ENCODE measurements around the gene MOGAT1. TPM values are rescaled to one million over a fixed set of nuclear protein-coding genes. Genes with fewer than 3 reads are reported as not detected.

The MOGAT1 gene
- total RNA-seq, 1 experiment from 2014 or later = not detected

DNA sequence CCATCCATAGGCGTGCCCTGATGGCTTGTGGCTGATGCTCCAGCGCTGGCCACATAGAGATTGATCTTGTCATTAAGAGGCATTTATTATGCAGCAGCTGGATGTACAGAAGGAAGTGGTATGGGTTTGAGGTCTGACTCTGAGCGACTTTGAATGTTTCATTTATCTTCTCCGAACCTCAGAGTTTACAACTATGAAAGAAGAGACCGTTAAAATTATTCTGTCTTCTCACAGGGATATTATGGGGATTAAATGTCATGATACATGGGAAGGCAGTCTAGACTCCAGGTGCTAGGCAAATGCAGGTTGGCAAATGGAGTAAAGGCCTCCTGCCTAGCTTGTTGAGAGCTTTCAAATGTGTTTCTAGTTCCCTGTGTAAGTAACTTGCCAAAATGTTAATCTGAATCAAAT is 30.3 kb downstream of the MOGAT1 start:
- ATAC-seq (no peak), DNase-seq (ENCODE audit: low read depth, low spot score) (no peak)
- H3K4me1 ChIP-seq (ENCODE audit: control insufficient read depth, insufficient read depth, low read length) = no peaks in the 10 kb centered on the region
- H3K27ac ChIP-seq (ENCODE audit: low read length) = no peak overlapping the region
- H3K4me3 ChIP-seq (ENCODE audit: low read depth in 2 of 2, low read length in 2 of 2) = no peak overlapping the region
- in situ Hi-C loops (cut with HindIII; ENCODE audit: low pct_unique_long_range_greater_than_20kb, low sequenced_read_pairs) = no loop called here
- H3K27me3 ChIP-seq (ENCODE audit: control insufficient read depth, insufficient read depth, low read length) = no peaks in the 10 kb centered on the region
- no peak for TF ChIP-seq POLR2AphosphoS5 (IDR thresholded peaks at IDR 0.05; ENCODE audit: low read depth, low read length)
- TF ChIP-seq, protein P1, sequence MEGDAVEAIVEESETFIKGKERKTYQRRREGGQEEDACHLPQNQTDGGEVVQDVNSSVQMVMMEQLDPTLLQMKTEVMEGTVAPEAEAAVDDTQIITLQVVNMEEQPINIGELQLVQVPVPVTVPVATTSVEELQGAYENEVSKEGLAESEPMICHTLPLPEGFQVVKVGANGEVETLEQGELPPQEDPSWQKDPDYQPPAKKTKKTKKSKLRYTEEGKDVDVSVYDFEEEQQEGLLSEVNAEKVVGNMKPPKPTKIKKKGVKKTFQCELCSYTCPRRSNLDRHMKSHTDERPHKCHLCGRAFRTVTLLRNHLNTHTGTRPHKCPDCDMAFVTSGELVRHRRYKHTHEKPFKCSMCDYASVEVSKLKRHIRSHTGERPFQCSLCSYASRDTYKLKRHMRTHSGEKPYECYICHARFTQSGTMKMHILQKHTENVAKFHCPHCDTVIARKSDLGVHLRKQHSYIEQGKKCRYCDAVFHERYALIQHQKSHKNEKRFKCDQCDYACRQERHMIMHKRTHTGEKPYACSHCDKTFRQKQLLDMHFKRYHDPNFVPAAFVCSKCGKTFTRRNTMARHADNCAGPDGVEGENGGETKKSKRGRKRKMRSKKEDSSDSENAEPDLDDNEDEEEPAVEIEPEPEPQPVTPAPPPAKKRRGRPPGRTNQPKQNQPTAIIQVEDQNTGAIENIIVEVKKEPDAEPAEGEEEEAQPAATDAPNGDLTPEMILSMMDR (IDR thresholded peaks at IDR 0.05) = no peak
- TF ChIP-seq TCF7L2 (IDR thresholded peaks at IDR 0.05; ENCODE audit: low read depth, low read length) = no peak
- TF ChIP-seq SIN3A (IDR thresholded peaks at IDR 0.05; ENCODE audit: borderline replicate concordance, insufficient read depth, low read depth, low read length) = no peak
- TF ChIP-seq, protein P2, sequence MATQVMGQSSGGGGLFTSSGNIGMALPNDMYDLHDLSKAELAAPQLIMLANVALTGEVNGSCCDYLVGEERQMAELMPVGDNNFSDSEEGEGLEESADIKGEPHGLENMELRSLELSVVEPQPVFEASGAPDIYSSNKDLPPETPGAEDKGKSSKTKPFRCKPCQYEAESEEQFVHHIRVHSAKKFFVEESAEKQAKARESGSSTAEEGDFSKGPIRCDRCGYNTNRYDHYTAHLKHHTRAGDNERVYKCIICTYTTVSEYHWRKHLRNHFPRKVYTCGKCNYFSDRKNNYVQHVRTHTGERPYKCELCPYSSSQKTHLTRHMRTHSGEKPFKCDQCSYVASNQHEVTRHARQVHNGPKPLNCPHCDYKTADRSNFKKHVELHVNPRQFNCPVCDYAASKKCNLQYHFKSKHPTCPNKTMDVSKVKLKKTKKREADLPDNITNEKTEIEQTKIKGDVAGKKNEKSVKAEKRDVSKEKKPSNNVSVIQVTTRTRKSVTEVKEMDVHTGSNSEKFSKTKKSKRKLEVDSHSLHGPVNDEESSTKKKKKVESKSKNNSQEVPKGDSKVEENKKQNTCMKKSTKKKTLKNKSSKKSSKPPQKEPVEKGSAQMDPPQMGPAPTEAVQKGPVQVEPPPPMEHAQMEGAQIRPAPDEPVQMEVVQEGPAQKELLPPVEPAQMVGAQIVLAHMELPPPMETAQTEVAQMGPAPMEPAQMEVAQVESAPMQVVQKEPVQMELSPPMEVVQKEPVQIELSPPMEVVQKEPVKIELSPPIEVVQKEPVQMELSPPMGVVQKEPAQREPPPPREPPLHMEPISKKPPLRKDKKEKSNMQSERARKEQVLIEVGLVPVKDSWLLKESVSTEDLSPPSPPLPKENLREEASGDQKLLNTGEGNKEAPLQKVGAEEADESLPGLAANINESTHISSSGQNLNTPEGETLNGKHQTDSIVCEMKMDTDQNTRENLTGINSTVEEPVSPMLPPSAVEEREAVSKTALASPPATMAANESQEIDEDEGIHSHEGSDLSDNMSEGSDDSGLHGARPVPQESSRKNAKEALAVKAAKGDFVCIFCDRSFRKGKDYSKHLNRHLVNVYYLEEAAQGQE (IDR thresholded peaks at IDR 0.05; ENCODE audit: insufficient read depth in 1 of 2, low read depth in 2 of 2, low read length in 1 of 2) = no peak
- CTCF ChIA-PET = no interaction called here
- BruUV-seq (replicated peaks) = no TSS peak
- intact Hi-C loops (cut with micrococcal nuclease; ENCODE audit: unreplicated experiment) = no loop called here
- POLR2A ChIA-PET = no interaction called here
- no peaks in the 10 kb centered on the region for H3K9me3 ChIP-seq (ENCODE audit: control insufficient read depth, insufficient read depth, low read depth, low read length)
- no peaks in the 10 kb centered on the region for H3K36me3 ChIP-seq (ENCODE audit: control insufficient read depth, insufficient read depth, low read length)

DNA sequence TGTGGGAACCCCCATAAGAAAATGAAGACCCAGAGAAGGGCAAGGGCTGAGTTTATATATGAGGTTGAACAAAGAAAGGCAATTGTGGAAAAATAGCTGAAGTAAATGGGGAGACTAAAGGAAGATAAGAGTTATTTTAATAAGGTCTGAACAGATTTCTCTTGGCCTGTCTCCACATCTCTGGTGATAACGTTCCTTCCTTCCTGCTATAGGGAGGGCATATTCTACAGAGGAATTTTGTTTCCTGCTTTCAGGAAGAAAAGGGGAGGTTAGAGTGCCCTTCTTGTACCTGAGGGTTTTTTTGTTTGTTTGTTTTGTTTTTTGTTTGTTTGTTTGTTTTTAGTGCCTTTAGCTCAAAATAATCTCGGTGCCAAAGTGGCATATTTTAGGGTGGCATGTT is 31.6 kb downstream of the MOGAT1 start:
- H3K4me3 ChIP-seq (ENCODE audit: low read depth in 2 of 2, low read length in 2 of 2) = no peak overlapping the region
- H3K27me3 ChIP-seq (ENCODE audit: control insufficient read depth, insufficient read depth, low read length) = no peaks in the 10 kb centered on the region
- ChIA-PET CTCF (no interaction called here), POLR2A (no interaction called here)
- BruUV-seq (replicated peaks) = no TSS peak
- no peak for DNase-seq (ENCODE audit: low read depth, low spot score)
- no peaks in the 10 kb centered on the region for H3K9me3 ChIP-seq (ENCODE audit: control insufficient read depth, insufficient read depth, low read depth, low read length)
- no peak overlapping the region for H3K27ac ChIP-seq (ENCODE audit: low read length)
- TF ChIP-seq TCF7L2 (IDR thresholded peaks at IDR 0.05; ENCODE audit: low read depth, low read length) = no peak
- TF ChIP-seq SIN3A (IDR thresholded peaks at IDR 0.05; ENCODE audit: borderline replicate concordance, insufficient read depth, low read depth, low read length) = no peak
- no peak for TF ChIP-seq POLR2AphosphoS5 (IDR thresholded peaks at IDR 0.05; ENCODE audit: low read depth, low read length)
- no peaks in the 10 kb centered on the region for H3K4me1 ChIP-seq (ENCODE audit: control insufficient read depth, insufficient read depth, low read length)
- in situ Hi-C loops (cut with HindIII; ENCODE audit: low pct_unique_long_range_greater_than_20kb, low sequenced_read_pairs) = no loop called here
- H3K36me3 ChIP-seq (ENCODE audit: control insufficient read depth, insufficient read depth, low read length) = no peaks in the 10 kb centered on the region
- intact Hi-C loops (cut with micrococcal nuclease; ENCODE audit: unreplicated experiment) = no loop called here
- ATAC-seq = no peak

DNA sequence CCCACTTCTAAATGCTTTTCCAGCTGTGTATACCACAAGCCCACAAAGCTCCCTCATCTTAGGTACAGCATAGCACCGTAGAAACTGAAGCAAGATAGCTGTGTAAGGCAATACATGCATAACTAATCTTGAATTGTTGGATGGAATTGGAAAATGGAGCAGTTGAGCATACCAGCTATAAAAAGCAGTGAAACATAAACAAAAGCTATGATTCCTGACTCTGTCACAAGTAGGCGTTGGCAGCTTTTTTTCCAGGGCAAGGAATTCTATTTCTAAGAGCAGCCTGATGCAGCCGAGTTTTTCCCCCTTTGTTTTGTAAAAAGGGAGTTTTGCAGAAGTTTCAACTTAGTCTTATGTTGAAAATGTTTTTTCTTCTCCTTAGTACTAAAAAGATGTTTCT is 32.4 kb downstream of the MOGAT1 start:
- TF ChIP-seq SIN3A (IDR thresholded peaks at IDR 0.05; ENCODE audit: borderline replicate concordance, insufficient read depth, low read depth, low read length) (no peak), TCF7L2 (IDR thresholded peaks at IDR 0.05; ENCODE audit: low read depth, low read length) (no peak), POLR2AphosphoS5 (IDR thresholded peaks at IDR 0.05; ENCODE audit: low read depth, low read length) (no peak)
- TF ChIP-seq, protein P2 (IDR thresholded peaks at IDR 0.05; ENCODE audit: insufficient read depth in 1 of 2, low read depth in 2 of 2, low read length in 1 of 2) = no peak
- TF ChIP-seq, protein P1 (IDR thresholded peaks at IDR 0.05) = no peak
- ChIA-PET CTCF (no interaction called here), POLR2A (no interaction called here)
- Histone ChIP-seq H3K27me3 (ENCODE audit: control insufficient read depth, insufficient read depth, low read length) (no peaks in the 10 kb centered on the region), H3K27ac (ENCODE audit: low read length) (no peak overlapping the region), H3K9me3 (ENCODE audit: control insufficient read depth, insufficient read depth, low read depth, low read length) (no peaks in the 10 kb centered on the region), H3K36me3 (ENCODE audit: control insufficient read depth, insufficient read depth, low read length) (no peaks in the 10 kb centered on the region), H3K4me3 (ENCODE audit: low read depth in 2 of 2, low read length in 2 of 2) (no peak overlapping the region), H3K4me1 (ENCODE audit: control insufficient read depth, insufficient read depth, low read length) (peaks cover 2% of the 10 kb centered on the region; the same call in 1 of the 2 replicates)
- DNase-seq (ENCODE audit: low read depth, low spot score) = no peak
- no TSS peak for BruUV-seq (replicated peaks)
- ATAC-seq = no peak
- in situ Hi-C loops (cut with HindIII; ENCODE audit: low pct_unique_long_range_greater_than_20kb, low sequenced_read_pairs) (no loop called here), intact Hi-C loops (cut with micrococcal nuclease; ENCODE audit: unreplicated experiment) (no loop called here)
